GM21447 (cell line): ENCODE data around the gene TTLL11.

Experiments
- ATAC-seq: cut with Tn5 transposase; IDR thresholded peaks from one replicate; pipeline ENCODE4 v1.9.1; 2021; ENCODE audit not compliant: unreplicated experiment

TTLL11 gene

GRCh38 chr9:121778252-121779225 is 314.6 kb downstream of the TTLL11 start:
- ATAC-seq: no peak

GRCh38 chr9:121776739-121777637 is 316.1 kb downstream of the TTLL11 start:
- ATAC-seq: no peak

- no peak for ATAC-seq
Measured at GRCh38 chr9:121776001-121776738, 316.9 kb downstream of the TTLL11 start.

- no peak for ATAC-seq
Measured at GRCh38 chr9:121774715-121775613, 318.1 kb downstream of the TTLL11 start.

- no peak for ATAC-seq
Measured at GRCh38 chr9:121773954-121774714, 319.0 kb downstream of the TTLL11 start.

GRCh38 chr9:121773286-121773953 is 319.7 kb downstream of the TTLL11 start:
- no peak for ATAC-seq

- no peak for ATAC-seq
Measured at GRCh38 chr9:121772600-121773285, 320.4 kb downstream of the TTLL11 start.
